Parathyroid adenoma (tissue), 2 donors: ENCODE results near the gene DAB2IP.

Experiments used
- H2AFZ ChIP-seq: fragments of 300-600 bp; sonication (generic); one replicate; pipeline ENCODE4 v1.7.0; 2017; ENCODE audit warnings: antibody characterized with exemption, mild to moderate bottlenecking
- H3K27ac ChIP-seq: fragments of 300-600 bp; sonication (generic); one replicate; pipeline ENCODE4 v1.7.0; 2017
- H3K27me3 ChIP-seq: fragments of 300-600 bp; sonication (generic); one replicate; pipeline ENCODE4 v1.7.0; 2017; ENCODE audit warnings: low read length; ENCODE audit not compliant: control insufficient read depth, insufficient read depth
- H3K36me3 ChIP-seq: fragments of 300-600 bp; sonication (generic); one replicate; pipeline ENCODE4 v1.7.0; 2017; ENCODE audit warnings: low read length; ENCODE audit not compliant: control insufficient read depth, insufficient read depth
- H3K4me1 ChIP-seq: fragments of 300-600 bp; sonication (generic); one replicate; pipeline ENCODE4 v1.7.0; 2017; ENCODE audit warnings: control low read depth
- H3K4me2 ChIP-seq: fragments of 300-600 bp; sonication (generic); one replicate; pipeline ENCODE4 v1.7.0; 2017; ENCODE audit warnings: low read length
- H3K4me3 ChIP-seq: fragments of 300-600 bp; sonication (generic); one replicate; pipeline ENCODE4 v1.7.0; 2017; ENCODE audit warnings: low read depth, low read length
- H3K79me2 ChIP-seq: fragments of 300-600 bp; sonication (generic); one replicate; pipeline ENCODE4 v1.7.0; 2017; ENCODE audit warnings: control low read depth
- H3K9ac ChIP-seq: fragments of 300-600 bp; sonication (generic); one replicate; pipeline ENCODE4 v1.7.0; 2017; ENCODE audit warnings: mild to moderate bottlenecking
- H3K9me3 ChIP-seq: fragments of 300-600 bp; sonication (generic); one replicate; pipeline ENCODE4 v1.7.0; 2017; ENCODE audit warnings: low read length; ENCODE audit not compliant: control insufficient read depth
- CTCF ChIP-seq: fragments of 300-600 bp; sonication (generic); IDR thresholded peaks from one replicate; pipeline ENCODE4 v1.7.0; 2017; ENCODE audit warnings: antibody characterized with exemption, mild to moderate bottlenecking
- donor health status: primary hyperparathyroidism.

Gene DAB2IP

GRCh38 chr9:121756474-121757280 lies 105.2 kb downstream of the DAB2IP start:
- H3K36me3 ChIP-seq = no peaks in the 10 kb centered on the region
- H2AFZ ChIP-seq = no peak overlapping the region
- H3K4me1 ChIP-seq = no peaks in the 10 kb centered on the region
- H3K4me2 ChIP-seq = no peak overlapping the region
- TF ChIP-seq CTCF = no peak
- no peaks in the 10 kb centered on the region for H3K79me2 ChIP-seq
- no peak overlapping the region for H3K4me3 ChIP-seq
- no peak overlapping the region for H3K9ac ChIP-seq
- no peak overlapping the region for H3K27ac ChIP-seq
- H3K9me3 ChIP-seq = no peaks in the 10 kb centered on the region
- no peaks in the 10 kb centered on the region for H3K27me3 ChIP-seq

DNA sequence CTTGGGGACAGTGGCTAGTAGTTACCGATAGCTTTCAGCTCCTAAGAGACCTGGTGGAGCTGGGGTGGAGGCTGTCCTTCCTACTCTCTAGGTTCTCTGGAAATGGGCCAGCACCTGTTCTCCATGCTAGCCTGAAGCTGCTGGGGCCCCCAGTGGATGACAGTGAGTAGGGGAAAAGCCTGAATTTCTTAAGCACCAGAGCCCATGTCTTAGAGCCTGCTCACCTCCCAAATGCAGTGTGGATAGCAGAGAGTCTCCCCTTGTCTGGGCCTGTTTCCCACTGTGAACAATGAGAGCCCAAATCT lies 105.8 kb downstream of the DAB2IP start:
- H3K27ac ChIP-seq = no peak overlapping the region

GRCh38 chr9:121758693-121759092 lies 107.3 kb downstream of the DAB2IP start:
- Histone ChIP-seq H3K9ac (no peak overlapping the region), H3K4me3 (no peak overlapping the region), H3K36me3 (no peaks in the 10 kb centered on the region), H3K27me3 (no peaks in the 10 kb centered on the region), H3K27ac (no peak overlapping the region), H3K79me2 (no peaks in the 10 kb centered on the region), H2AFZ (no peak overlapping the region), H3K4me1 (no peaks in the 10 kb centered on the region), H3K4me2 (no peak overlapping the region), H3K9me3 (no peaks in the 10 kb centered on the region)
- TF ChIP-seq CTCF = no peak

More for the DNA sequence above, 105.8 kb downstream of the DAB2IP start:
- Histone ChIP-seq H3K36me3 (no peaks in the 10 kb centered on the region), H3K9ac (no peak overlapping the region), H3K79me2 (no peaks in the 10 kb centered on the region), H2AFZ (no peak overlapping the region), H3K4me2 (no peak overlapping the region), H3K27me3 (no peaks in the 10 kb centered on the region), H3K4me3 (no peak overlapping the region), H3K4me1 (no peaks in the 10 kb centered on the region), H3K9me3 (no peaks in the 10 kb centered on the region)
- TF ChIP-seq CTCF = no peak

DNA sequence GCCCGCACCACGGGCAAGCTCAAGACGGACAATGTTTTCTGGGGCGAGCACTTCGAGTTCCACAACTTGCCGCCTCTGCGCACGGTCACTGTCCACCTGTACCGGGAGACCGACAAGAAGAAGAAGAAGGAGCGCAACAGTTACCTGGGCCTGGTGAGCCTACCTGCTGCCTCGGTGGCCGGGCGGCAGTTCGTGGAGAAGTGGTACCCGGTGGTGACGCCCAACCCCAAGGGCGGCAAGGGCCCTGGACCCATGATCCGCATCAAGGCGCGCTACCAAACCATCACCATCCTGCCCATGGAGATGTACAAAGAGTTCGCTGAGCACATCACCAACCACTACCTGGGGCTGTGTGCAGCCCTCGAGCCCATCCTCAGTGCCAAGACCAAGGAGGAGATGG lies 108.6 kb downstream of the DAB2IP start:
- no peaks in the 10 kb centered on the region for H3K4me1 ChIP-seq
- H2AFZ ChIP-seq = no peak overlapping the region
- H3K4me3 ChIP-seq = no peak overlapping the region
- H3K79me2 ChIP-seq = no peaks in the 10 kb centered on the region
- TF ChIP-seq CTCF = no peak
- H3K27me3 ChIP-seq = no peaks in the 10 kb centered on the region
- H3K27ac ChIP-seq = no peak overlapping the region
- H3K4me2 ChIP-seq = no peak overlapping the region
- H3K36me3 ChIP-seq = no peaks in the 10 kb centered on the region
- no peaks in the 10 kb centered on the region for H3K9me3 ChIP-seq
- no peak overlapping the region for H3K9ac ChIP-seq

- no peak overlapping the region for H3K4me3 ChIP-seq
- no peaks in the 10 kb centered on the region for H3K9me3 ChIP-seq
- no peaks in the 10 kb centered on the region for H3K27me3 ChIP-seq
- no peaks in the 10 kb centered on the region for H3K36me3 ChIP-seq
- H3K9ac ChIP-seq = no peak overlapping the region
- no peak overlapping the region for H2AFZ ChIP-seq
- H3K79me2 ChIP-seq = no peaks in the 10 kb centered on the region
- no peak overlapping the region for H3K4me2 ChIP-seq
- no peak overlapping the region for H3K27ac ChIP-seq
- H3K4me1 ChIP-seq = peaks cover 4% of the 10 kb centered on the region
- no peak for TF ChIP-seq CTCF
Measured at GRCh38 chr9:121760571-121760970, 109.1 kb downstream of the DAB2IP start.
